Fibroblast of the aortic adventitia (primary cell): ENCODE measurements around the gene PTPRN. TPM values are rescaled to one million over a fixed set of nuclear protein-coding genes. Genes with fewer than 3 reads are reported as not detected.

Source experiments
- DNase-seq: peaks from one replicate; pipeline ENCODE4 v3.0.0-alpha.2; 2010; ENCODE audit warnings: low read depth
- H3K4me3 ChIP-seq: 2 replicates; pipeline ENCODE4 v1.5.1; 2011; ENCODE audit warnings: low read depth, mild to moderate bottlenecking, control low read depth, low read length, moderate library complexity
- total RNA-seq: library from RNA; depleted of rRNA; stranded (reverse); fragments of >200 nt; gene quantifications from 2 replicates; pipeline ENCODE4 v1.2.3, GENCODE V29; 2012; ENCODE audit warnings: low replicate concordance
- TF ChIP-seq, protein P1 (sequence below): IDR thresholded peaks from 2 replicates; pipeline ENCODE4 v1.5.1; 2011; ENCODE audit warnings: mild to moderate bottlenecking, low read length, control low read depth, inconsistent platforms; ENCODE audit not compliant: insufficient read depth

Gene PTPRN
- total RNA-seq, 1 donor = 0.36 TPM

DNA sequence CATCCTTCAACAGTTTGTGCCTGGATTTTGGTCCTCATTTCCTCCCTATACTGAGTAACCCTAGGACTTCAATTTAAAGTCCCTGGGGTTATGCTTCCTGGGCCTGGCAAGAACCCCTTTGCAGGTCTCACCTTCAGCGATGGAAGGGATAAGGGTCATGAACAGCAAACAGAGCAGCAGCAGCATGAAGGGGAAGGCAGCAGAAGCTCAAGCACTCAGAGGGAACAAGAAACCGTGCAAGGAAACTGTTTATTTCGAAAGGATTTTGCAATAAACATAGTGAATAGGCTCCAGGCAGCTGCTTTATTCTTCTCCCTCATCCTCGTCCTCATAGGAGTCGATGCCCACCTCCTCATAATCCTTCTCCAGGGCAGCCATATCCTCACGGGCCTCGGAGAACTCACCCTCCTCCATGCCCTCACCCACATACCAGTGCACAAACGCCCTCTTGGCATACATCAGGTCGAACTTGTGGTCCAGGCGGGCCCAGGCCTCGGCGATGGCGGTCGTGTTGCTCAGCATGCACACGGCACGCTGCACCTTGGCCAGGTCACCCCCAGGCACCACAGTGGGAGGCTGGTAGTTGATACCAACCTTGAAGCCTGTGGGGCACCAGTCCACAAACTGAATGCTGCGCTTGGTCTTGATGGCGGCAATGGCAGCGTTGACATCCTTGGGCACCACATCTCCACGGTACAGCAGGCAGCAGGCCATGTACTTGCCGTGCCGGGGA is 59.0 kb downstream of the PTPRN start:
- no peak for DNase-seq
- H3K4me3 ChIP-seq = no peak overlapping the region
- TF ChIP-seq, protein P1, sequence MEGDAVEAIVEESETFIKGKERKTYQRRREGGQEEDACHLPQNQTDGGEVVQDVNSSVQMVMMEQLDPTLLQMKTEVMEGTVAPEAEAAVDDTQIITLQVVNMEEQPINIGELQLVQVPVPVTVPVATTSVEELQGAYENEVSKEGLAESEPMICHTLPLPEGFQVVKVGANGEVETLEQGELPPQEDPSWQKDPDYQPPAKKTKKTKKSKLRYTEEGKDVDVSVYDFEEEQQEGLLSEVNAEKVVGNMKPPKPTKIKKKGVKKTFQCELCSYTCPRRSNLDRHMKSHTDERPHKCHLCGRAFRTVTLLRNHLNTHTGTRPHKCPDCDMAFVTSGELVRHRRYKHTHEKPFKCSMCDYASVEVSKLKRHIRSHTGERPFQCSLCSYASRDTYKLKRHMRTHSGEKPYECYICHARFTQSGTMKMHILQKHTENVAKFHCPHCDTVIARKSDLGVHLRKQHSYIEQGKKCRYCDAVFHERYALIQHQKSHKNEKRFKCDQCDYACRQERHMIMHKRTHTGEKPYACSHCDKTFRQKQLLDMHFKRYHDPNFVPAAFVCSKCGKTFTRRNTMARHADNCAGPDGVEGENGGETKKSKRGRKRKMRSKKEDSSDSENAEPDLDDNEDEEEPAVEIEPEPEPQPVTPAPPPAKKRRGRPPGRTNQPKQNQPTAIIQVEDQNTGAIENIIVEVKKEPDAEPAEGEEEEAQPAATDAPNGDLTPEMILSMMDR = no peak

GRCh38 chr2:219249203-219249980 is 59.8 kb downstream of the PTPRN start:
- DNase-seq = peak; percentile 91
- TF ChIP-seq, protein P1 = no peak
- peak overlapping the region; percentile 7 for H3K4me3 ChIP-seq

DNA sequence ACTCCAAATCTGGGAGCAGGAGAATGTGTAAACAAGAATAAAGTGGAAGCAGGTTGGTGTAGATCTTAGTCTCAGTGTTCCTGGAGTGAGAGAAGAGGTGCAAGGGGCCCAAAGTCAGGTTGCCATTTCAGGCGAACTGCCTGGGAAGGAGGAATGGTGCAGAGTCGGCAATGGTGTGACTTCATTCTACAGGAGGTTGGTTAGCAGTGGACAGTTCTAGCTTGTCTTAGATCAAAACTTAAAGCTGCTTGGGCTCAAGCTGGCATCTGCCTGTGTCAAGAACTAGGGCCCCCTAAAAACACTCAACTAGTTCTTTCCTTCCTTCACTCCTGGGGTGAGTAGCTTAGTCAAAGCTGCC is 60.4 kb downstream of the PTPRN start:
- DNase-seq = no peak
- TF ChIP-seq, protein P1 = no peak
- H3K4me3 ChIP-seq = no peak overlapping the region

DNA sequence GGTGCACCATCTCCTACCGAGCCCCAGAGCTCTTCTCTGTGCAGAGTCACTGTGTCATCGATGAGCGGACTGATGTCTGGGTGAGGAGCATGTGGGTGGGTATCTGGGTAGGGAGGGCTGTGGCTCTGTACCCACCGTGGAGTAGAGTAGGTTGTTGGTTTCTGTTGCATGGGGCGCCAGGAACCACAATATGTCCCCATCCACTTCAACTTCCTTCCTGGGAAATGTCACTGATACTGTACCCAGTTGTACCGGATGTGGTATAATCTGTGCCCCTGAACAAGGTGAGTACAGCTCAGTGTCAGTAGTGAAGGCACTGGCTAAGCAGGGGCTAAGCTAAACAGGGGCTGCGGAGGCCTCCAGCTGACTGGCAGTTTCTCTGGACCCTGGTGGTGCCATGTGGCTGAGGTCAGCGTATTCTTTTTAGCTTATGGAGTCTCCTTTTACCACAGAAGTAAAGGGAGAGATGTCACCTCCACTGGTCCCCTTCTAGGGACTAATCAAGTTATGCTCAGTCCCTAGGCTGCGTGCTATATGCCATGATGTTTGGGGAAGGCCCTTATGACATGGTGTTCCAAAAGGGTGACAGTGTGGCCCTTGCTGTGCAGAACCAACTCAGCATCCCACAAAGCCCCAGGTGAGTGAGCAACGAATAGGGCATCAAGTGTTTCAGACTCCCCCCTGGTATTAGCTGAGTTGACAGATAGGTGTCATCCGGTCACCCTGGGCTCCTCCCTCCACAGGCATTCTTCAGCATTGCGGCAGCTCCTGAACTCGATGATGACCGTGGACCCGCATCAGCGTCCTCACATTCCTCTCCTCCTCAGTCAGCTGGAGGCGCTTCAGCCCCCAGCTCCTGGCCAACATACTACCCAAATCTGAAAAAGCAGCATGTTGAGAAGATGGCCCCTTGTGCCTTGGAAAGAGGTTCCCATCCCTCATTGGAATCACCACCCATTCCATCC is 61.2 kb downstream of the PTPRN start:
- no peak overlapping the region for H3K4me3 ChIP-seq
- no peak for DNase-seq
- TF ChIP-seq, protein P1 = no peak

DNA sequence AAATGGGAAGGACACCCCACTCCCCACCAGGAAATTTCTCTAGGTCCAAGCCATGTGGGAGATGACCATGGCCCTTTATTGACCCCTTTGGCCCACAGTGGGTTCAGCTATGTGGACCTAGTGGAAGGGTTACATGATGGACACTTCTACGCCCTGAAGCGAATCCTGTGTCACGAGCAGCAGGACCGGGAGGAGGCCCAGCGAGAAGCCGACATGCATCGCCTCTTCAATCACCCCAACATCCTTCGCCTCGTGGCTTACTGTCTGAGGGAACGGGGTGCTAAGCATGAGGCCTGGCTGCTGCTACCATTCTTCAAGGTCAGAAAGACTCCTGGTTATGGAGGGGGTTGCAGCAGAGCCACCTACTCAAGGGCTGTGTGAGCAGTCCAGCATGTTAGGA is 62.6 kb downstream of the PTPRN start:
- TF ChIP-seq, protein P1 = no peak
- peak overlapping the region; percentile 98 for H3K4me3 ChIP-seq
- no peak for DNase-seq

DNA sequence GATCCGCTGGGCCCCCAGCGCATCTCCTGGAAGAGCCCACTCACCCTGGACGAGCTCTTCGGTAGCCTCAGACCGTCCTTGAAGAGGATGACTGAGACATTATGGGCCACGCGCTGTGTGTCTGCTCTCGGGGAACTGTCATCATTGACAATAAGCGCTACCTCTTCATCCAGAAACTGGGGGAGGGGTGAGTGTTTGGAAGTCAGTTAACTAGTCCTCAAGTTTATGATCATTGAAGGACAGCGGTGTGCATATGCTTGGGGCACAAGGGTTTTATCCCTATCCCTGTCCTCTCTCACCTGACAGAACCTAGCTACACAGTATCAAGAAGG is 63.3 kb downstream of the PTPRN start:
- DNase-seq = no peak
- peak overlapping the region; percentile 98 for H3K4me3 ChIP-seq
- TF ChIP-seq, protein P1 = no peak
